GM18861 (cell line): ENCODE results near the gene GAL3ST3.

Source experiments
- ATAC-seq: cut with Tn5 transposase; IDR thresholded peaks from one replicate; pipeline ENCODE4 v1.9.1; 2021; ENCODE audit not compliant: unreplicated experiment

Gene GAL3ST3

DNA sequence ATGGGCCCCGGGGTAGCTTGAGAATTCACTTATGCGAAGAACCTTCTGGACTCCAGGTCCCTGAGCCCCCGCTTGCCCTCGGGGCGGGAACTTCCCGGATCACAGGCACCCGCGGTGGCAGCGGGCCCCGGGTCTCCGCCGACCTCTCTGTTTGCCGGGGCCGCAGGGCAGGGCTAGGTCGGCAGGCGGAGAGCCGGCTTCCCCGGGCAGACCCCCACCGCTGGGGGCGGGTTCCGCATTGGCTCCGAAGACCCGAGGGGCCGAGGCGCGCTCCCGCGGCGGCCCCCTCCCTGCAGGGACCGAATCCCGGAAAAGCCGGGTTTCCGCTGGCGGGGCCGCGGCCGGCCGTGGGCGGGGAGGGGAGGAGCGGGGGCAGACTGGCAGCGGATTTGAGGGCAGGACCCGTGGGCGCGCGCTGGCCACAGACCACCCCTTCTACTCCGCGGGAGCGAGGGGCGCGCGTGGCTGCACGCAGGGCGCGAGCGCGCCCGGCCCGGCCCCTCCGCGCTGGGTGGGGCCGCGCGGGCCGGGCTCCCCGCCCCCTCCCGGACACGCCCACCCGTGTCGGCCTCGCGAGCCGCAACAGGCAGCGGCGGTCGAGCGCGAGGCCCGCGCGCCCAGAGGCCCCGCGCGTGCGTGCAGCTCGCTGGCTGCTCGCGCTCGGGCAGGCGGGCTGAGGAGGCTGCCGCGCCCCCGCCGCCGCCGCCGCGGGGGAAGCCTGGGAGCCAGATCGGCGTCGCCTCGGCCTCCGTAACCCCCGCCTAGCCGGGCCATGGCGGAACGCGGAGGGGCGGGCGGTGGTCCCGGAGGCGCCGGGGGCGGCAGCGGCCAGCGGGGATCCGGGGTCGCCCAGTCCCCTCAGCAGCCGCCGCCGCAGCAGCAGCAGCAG lies 21.0 kb upstream of the GAL3ST3 start, which contains the start of gene PACS1:
Gene PACS1, plus strand, starts transcription at position 558 of the 889 bp plus-strand sequence. Its CDS starts 215 bp downstream, at position 773.
- no peak for ATAC-seq

DNA sequence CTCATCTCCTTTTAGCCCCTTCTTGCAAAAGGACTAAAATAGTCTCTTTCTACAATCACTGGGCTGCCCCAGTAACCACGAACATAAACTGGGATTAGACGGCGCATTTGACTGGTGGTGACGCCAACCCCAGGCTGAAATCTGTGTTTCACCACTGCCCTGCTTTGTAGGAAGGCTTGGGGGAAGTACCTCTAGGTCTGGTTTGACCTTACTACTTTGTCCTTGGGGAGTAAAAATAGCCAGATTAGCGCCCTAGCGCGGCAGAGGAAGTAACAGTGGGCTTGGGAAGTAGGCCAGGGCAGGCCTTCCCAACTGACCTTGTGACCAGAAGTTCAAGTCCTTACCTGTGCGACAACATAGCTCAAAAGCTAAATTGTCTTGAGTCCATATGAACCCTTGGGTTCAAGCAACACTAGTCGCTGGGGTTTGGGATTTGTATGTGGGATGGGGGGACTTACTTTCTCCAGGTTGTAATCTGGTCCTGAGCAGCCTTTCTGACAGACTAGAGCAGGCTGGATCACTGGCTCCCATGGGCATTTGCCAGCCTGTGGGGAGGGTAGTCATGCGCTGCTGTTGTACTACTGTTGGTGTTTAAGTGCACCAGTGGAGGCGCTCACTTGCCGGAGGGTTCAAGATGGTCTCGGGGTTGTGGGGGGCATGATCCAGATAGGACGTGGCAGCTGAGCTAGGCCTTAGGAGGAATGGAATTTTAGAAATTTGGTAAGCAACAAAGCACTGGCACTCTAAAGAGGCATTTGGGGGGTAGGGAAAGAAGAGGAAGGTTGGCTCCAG lies 20.2 kb upstream of the GAL3ST3 start:
- no peak for ATAC-seq

DNA sequence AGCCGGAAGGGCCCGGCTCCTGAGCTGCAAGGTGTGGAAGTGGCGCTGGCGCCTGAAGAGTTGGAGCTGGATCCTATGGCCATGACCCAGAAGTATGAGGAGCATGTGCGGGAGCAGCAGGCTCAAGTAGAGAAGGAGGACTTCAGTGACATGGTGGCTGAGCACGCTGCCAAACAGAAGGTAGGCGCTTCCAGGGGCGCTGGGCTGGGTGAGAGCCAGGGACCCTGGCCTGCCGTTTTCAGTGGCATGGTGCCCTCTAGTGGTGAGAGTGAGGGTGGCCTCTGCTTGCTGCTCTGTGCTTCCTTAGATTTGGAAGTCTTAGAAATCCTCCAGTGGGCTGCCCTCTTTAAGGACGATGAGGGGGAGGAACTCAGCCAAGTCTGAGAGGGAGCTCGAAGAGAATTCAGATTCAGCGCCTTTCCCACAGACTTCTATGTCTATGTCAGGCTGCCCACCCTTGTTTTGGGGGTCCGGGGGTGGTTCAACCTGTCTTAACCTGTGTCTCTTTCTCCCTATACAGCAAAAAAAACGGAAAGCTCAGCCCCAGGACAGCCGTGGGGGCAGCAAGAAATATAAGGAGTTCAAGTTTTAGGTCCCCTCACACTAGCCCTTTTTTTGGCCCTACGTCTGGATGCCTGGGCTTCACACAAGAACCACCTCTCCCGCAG lies 19.3 kb upstream of the GAL3ST3 start:
- ATAC-seq = no peak

DNA sequence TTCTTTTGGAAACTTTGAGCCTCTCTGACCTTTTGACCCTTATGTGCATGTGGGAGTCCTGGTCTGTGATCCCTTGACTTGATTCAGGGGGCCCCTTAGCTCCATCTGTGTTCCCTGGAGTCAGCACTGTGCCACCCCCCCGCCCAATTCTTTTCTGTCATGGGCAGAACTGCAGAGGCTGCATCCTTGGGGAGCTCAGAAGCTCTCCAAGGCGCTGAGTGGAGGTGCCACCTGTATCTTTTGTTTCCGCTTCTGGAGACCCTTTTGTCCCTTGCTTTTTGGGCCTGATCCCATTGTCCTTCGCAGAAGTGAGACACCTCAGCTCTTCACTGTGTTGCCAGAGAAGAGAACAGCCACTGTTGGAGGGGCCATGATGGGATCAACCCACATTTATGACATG lies 18.7 kb upstream of the GAL3ST3 start:
- no peak for ATAC-seq

DNA sequence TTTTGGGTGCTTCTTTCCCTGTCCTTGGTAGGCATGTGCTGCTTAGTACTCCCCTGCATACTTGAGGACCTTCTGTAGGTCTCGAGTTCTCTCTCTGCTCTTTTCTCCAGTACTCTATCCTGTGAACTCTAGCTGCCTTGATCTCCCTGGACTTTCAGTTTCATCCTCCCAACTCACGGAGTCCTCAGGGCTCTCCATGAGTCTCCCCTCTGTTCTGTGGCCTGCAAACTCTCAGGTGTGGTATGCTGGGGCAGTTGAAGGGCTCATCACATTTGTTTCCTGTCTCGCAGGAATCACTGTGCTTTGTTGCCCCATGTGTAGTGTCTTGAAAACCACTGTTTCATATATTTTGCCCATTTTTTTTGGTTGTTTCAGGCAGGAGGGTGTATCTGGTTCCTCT lies 17.8 kb upstream of the GAL3ST3 start:
- ATAC-seq = no peak

DNA sequence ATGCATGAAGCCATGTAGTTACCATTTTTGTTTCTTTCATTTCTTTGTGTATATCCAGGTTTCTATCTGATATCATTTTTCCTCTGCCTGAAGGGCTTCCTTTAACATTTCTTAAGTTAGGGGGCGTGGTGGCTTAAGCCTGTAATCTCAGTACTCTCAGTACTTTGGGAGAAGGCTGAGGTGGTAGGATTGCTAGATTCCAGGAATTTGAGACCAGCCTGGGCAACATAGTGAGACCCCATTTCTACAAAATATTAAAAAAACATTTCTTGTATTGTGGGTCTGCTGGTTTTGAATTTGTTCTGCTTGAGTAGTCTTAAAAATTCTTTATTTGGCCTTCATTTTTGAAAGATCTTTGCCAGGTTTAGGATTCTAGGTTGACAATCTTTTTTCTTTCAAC lies 15.6 kb upstream of the GAL3ST3 start:
- ATAC-seq = no peak

DNA sequence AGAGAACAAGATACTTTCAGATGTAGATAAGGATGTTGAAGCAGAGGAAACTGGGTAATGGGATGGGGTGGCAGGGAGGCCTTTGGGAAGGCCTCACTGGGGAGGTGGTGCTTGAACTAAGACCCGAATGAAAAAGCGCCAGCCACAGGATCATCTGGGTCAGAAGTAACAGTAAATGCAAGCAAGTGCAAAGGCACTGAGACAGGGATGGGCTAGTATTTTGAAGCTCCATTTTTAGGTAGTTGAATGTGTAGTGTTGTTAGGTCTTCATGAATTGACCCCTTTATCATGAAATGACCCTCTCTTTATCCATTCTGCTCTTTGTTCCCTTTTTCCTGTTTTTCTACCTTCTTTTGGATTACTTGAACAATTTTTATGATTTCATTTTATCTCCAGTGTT lies 14.9 kb upstream of the GAL3ST3 start:
- no peak for ATAC-seq

DNA sequence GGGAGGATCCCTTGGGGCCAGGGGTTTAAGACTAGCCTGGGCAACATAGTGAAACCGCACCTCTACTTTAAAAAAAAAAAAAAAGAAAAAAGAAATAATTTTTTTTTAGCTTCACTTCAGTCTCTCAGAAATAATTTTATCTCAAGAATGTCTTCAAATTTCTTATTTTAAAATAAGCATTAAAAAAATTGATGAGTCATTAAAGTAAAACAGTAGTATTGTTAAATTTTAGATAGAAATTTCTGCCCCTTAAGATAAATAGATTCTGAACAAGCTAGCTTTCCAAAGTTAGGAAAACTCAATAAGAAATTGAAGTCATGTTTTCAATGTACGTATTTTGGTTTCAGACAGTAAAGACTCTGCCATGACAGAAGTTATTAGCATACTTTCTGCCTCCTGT lies 13.4 kb upstream of the GAL3ST3 start:
- no peak for ATAC-seq

DNA sequence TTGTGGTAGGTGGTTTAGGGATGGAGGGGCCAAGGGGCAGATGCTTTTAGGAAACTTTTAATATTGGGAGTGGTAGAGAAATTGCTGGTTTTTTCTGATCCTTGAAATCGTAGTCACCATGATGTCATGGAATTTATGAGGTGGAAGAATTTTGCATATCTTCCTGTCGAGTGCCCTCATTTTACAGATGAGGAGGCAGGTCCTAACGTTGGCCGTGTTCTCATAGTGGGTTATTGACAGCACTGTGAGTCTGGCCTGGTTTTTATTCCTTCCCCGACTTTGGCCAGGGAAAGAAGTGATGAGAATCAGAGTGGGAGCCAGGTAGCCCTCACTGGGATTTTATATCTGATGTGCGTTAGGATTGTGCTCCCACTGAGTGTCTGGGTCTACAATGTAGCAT lies 12.3 kb upstream of the GAL3ST3 start:
- no peak for ATAC-seq

DNA sequence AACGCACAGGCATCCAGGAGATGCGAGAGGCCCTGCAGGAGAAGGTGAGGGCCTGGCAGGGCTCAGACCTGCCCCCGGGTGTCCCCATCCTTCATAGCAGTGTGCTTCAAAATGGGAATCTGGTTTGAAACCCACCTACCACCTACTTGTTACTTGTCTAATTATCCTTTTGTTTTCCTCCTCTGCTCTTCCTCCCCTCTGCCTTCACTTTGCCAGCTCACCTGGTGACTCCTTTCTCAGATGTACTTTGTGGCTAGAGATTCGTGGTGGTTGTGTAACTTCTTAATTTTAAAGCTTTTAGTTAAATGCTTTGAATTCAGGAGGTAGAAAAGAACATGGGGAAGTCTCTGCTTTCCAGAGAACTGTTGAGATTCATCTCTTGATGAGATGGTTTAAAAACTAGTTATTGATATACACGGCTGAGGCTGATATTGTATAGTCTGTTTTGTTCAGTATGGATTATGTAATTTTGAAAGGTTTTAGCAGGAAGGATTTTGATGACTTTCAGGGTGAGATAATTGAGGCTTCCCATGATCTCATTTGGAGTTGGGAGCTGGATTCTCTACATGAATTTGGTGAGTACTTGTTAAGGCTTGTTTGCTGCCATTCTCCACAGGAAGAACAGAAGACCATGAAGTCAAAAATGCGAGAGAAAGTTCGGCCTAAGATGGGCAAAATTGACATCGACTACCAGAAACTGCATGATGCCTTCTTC lies 11.2 kb upstream of the GAL3ST3 start:
- no peak for ATAC-seq

DNA sequence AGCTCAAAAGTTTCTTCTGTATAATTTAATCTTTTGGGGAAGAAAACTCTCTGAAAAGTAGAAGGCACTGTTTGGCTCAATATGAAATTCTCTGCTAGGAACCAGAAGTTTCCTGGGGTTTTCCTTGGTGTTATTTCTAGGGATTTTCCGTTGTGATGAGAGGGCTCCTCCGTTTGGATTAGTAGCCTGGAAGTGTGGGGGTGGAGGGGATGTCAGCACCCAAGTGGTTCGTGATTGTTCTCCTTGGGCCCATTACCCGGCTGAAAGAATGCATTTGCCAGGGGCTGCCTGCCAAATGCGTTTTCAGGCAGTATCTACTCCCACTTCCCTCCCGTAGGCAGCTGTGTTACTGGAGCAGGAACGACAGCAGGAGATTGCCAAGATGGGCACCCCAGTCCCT lies 7.5 kb upstream of the GAL3ST3 start:
- ATAC-seq = no peak

DNA sequence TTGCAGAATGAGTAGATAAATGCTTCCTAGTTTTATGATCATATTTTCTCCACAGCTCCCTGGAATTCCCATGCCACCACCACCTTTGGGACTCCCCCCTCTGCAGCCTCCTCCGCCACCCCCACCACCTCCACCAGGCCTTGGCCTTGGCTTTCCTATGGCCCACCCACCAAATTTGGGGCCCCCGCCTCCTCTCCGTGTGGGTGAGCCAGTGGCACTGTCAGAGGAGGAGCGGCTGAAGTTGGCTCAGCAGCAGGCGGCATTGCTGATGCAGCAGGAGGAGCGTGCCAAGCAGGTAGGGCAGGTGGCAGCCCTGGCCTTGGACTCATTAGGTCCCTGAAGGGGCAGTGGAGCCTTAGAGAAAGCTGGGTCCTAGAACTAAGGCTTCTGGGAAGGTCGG lies 6.1 kb upstream of the GAL3ST3 start:
- no peak for ATAC-seq

DNA sequence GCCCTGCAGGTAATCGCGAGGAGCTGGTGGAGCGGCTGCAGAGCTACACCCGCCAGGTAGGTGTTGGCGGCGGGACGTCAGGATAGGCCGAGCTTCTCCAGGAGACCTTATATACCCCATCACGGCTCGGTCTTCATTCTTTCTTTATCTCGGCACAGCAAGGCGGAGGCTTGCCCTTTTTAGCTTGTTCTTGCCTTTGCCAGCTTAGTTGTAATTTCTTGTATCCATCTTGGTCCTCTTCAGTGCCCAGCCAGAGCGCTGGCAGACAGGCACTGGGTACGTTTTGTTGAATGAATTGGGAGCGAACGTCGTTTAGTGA lies 3.7 kb upstream of the GAL3ST3 start:
- no peak for ATAC-seq

DNA sequence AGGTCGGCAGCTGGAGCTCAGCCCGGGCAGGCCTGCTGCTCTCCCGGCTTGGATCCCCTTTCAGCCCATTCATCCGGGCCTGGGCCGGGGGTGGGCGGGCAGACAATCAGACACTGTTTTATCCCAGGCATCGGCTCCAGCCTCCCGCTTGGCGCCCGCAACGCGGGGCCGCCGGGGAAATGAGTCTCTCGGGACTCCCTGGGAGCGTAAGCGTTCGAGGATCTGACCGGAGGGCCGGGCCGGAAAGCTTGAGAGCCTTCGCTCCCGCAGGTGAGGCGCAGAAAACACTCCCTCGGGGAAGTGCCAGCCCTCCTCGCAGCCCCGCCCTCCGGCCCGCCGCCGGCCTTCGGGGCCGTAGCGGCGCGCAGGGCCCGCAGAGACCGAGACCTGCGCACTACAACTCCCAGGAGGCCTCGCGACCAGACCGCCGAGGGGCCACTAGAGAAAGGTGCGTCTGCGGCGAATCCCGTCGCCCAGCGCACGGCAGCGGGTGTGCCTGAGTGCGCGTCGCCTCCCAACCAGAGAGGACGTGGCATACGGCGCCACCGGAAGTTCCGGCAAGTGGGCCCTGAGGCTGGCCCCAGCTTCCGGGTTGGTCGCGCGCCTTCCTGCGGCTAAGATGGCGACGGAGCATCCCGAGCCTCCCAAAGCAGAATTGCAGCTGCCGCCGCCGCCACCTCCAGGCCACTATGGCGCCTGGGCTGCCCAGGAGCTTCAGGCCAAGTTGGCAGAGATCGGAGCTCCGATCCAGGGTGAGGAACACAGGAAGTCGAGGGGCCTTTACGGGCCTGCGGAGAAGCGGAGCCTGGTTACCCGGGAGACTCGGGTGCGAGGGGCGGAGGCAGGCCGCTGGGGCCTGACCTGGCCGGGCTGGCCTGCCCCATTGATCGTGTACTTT lies 3.1 kb upstream of the GAL3ST3 start, which contains the start of gene SF3B2:
Gene SF3B2, plus strand, starts transcription at position 599 of the 898 bp plus-strand sequence. Its CDS starts 21 bp downstream, at position 620.
- ATAC-seq = peak; percentile 91

DNA sequence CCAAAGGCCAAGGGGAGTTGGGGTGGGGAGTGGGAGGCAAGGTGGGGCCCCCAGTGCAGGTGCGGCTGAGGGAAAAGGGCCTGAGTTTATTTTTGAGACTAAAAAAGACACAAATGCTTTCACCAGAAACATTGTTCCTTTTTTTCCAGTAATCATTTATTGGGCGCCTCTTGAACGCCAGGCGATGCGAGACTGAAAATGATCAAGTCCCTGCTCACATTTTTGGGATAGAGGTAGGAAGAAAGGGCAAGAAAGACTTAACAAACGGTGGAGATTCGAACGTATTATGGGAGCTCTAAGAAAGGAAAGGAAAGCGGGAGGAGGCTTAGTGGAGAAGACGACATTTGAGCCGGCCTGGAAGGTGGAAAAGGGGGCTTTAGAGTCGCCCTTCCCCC lies 2.4 kb upstream of the GAL3ST3 start:
- no peak for ATAC-seq

DNA sequence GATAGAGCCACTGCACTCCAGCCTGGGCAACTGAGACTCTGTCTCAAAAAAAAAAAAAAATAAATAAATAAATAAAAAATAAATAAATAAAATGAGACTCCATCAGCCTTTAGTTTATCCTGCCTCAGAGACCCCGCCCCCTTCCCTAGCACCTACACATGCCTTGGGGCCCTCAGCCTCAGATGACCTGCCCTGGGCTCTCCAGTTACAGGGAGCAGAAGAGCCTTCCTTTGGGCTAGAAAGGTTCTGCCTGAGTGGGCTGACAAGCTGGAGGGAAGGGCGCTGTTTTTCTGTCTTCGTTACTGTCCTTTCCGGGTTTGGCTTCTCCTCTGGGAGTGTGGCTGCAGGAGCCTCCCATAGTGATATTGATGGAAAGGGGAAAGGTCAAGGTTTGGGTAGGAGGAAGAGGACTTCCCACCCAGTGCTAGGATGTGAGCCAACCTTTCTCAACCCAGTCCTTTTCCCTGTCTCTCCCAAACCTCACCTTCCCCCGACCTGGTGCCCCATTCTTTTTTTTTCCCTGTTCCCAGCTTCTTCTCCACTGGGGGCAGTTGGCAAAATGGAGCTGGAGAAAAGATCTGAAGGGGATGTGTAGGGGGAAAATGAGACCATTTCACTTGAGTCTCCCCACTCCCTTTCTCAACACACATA lies 1.7 kb upstream of the GAL3ST3 start:
- no peak for ATAC-seq

DNA sequence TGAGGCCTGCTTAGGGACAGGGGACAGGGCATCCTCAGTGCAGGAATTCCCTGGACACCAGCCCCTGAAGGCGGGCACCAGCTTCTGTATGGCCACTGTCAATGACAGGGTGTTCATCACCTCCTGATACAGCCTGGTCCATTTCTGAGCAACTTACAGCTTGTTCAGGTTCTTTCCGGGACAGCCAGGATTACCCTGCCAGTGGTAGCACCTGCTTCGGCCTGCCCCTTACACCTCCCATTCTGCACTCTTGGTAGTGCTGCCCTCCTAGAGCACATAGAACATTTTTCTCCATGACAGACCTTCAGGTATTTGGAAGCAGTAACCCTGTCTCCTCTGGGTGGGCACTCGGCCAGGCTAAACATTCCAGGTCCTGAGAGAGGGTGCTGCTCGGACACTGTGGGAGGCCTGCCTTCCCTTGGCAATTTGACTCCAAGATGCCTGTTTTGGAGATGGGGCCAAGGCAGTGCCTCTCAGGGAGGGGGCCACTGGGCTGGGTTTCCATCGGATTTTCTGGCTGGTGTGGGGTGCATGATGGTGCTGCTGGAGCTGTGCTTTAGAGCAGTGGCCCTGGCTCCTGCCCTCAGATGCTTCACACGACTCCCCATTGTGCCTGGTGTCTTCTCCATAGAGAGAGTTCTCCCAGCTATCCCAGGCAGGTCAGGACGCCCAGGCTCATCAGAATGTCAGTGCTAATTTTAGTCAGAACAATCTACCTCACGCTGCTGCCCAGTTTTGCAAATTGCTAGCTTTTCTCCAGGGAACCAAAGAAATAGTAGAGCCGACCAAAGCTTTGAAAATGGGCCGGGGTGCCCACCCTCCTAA lies 1.2 kb downstream of the GAL3ST3 start:
- ATAC-seq = no peak

DNA sequence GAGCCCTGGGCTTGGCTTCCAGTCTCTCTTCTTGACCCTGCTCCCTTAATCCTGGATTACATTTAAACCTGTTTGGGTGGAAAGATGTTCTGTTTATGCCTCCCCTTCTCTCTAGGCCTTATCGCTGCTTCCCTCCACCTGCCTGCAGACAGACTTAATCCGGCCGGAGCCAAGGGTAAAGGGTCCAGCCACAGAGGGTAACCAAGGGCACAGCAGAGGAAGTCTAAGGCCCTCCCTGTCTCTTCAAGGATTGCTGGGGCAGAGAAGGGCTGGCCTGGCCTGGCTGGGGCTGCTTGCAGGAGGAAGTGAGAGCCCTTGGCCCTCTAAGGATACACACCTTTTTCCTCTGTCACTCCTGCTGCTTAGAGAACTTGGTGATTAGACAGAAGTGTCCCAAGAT lies 2.1 kb downstream of the GAL3ST3 start:
- ATAC-seq = no peak
